GM18526 (cell line): ENCODE results near the gene ACOT7.

Experiments
- POLR2A ChIP-seq: IDR thresholded peaks from 3 replicates; pipeline ENCODE4 v1.6.1; 2011; ENCODE audit not compliant: insufficient read length; ENCODE audit errors: extremely low read depth

The ACOT7 gene

DNA sequence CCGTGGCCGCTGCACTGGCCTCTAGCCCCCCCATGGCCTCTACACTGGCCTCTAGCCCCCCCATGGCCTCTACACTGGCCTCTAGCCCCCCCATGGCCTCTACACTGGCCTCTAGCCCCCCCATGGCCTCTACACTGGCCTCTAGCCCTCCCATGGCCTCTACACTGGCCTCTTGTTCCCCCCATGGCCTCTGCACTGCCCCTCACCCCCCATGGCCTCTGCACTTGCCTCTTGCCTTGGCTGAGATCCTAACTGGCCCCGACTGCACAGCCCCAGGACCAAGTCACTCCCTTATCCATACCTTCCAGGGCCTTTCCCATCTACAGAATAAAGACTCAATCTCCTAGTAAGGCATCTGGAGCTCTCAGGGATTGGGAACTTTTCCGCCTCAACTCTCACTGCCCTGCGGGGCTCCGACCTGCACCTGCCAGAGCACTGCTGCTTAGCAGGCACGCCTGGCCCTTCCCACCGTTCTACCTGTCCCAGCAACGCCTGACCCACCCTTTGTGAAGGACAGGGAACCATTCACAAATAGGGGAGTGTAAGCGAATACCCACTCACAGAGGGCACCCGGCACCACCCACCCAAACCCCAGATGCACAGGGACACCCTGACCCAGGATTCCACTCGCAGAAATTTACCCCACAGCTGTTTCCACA lies 38.8 kb downstream of the ACOT7 start:
- TF ChIP-seq POLR2A = no peak

DNA sequence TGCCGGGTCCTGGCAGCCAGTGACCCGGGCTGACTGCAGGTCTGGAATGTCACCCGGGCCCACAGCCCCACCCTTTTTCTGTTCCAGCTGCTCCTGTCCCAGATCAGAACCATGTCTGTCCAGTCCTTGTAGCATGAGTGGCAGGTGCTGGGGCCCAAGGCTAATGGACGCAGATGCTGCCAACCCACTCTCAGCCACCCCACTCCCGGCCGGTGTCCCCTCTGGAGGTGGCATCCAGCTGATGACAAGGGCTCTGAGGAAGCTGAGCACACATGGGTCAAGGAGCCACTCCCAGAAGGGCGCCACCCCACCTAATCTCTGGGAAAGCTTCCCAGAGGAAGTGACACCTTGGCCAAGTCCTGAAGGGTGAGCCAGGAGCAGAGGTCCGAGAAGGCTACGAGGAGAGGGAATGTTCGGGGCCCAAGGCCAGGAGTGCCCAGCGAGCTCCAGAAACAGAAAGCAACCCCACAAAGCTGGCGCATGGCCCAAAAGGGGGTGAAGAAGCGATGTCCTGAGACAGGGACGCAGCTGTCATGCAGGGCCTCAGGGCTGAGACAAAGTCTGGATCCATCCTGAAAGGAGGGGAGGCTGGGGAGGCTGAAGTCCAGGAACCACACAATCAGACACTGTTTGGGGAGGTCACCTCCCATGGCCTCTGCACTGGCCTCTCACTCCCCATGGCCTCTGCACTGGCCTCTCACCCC lies 39.5 kb downstream of the ACOT7 start:
- TF ChIP-seq POLR2A = no peak

DNA sequence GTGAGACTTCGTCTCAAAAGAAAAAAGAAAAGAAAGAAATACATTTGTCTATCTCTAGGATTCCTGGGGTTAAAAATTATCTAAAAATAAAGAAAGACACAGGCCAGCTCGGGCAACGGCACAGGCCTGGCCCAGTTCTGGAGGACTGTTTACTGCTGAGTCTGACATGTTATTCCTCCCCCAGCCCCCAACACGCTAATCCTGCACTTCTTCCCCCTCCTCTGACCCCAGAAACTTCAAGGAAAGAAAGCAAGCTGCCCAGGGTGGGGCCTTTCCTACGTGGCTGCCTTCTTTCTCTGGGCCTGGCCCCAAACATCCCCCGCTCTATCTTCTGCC lies 40.0 kb downstream of the ACOT7 start:
- no peak for TF ChIP-seq POLR2A

DNA sequence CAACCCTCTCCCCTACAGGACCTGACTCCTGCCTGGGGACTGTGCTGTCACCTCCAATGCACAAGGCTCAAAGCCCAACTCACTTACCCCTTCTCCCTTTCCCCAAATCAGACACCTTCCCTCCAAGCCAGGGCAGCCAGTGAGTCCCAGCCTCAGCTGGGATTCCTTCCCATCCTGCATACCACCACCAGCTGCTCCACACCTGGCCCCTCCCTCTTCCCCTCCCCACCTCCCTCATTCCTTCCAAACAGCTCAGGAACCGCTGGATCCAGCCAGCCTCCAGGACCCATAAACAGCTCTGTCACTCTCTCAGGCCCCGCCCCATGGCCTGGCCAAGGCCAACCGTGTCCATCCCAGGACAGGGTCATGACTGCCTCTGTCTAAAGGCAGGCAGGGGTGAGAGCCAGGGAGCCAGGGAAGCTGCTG lies 41.4 kb downstream of the ACOT7 start:
- no peak for TF ChIP-seq POLR2A

DNA sequence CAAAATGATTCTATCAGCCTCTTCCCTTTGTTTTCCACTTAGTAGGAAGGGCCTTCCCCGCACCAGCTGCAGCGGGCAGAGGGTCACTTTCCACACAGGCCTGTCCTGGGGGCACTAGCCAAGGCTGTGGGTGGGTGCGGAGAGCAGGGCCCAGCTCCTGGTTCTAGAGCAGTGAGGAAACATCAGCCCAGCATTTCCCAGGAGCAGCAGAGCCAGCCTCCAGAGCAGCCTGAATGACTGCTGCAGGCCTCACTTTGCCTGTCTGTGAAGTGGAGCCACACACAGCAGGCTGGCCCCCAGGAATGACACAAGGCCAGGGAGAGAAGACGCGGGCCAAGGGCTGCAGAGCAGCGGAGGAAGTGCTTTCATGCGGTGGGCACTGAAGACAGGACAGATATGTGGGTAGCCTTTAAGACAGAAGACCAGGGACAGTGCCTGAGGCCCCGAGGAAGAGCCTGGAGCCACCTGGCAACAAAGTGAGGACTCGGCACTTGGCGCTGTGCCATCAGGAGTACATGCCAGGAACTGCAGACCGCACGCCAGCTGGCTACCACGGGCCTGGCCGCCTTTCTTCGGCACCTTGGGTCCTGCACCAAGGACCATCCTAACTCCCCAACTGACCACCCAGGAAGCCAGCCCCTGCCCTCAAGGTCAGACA lies 42.0 kb downstream of the ACOT7 start:
- TF ChIP-seq POLR2A = no peak

DNA sequence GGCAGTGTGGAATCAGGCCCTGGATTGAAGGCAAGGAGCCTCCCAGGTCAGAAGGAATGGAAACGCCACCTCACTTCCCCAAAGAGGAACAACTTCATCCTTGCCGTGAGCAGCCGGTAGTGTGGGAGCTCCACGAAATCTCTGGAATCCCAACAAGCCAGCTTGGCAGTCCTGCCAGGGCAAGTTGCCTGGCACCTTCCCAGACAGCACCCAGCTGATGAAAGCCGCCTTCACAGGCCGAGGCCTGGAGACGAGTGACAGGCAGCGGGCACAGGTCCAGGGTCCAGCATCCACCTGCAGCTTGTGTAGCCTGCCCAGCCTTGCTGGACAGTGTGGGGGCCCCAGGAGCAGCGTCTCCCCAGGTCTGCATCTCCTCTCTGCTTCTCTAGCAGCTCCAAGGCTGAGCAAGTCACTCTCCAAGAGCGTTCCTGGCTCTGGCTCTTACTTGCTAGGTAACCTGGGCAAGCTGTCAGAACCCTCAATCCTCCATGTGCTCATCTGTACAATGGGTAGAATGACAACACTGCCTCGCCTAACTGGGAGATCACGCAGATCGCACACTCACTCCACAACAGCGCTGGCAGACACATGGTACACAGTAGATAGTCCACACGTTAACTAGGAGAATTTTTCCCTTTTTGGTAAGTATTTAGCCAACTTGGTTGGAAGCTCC lies 43.0 kb downstream of the ACOT7 start:
- no peak for TF ChIP-seq POLR2A

DNA sequence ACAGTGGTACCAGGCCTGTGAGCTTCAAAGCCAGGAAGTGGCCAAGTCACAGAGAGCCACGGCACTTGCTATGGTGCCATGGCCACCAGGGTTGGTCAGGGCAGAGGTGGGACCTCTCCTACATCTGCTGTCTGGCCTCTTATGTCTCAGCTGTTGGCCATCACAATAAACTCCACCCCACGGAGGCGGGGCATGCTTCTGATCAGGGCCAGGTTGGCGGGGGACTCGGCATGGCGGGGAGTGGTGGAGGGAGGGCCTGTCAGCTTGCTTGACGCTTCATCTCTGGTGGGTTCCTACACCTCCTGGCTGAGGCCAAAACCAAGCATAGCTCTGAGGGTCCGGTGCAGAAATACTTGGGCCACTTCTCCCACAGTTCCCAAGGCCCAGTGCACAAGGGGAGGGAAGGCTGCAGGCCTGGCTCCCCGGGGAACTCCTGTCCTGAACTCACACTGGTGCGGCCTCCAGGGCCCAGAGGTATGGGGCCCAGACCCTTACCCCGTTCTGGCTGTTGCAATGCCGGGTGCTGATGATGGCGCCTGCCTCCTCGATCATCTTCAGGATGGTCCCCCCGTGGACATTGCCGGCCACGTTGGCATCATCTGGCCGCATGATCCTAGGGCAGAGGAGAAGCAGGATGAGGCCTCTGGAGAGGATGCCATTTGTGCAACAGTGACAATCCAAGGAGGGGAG lies 44.2 kb downstream of the ACOT7 start:
- TF ChIP-seq POLR2A = no peak

DNA sequence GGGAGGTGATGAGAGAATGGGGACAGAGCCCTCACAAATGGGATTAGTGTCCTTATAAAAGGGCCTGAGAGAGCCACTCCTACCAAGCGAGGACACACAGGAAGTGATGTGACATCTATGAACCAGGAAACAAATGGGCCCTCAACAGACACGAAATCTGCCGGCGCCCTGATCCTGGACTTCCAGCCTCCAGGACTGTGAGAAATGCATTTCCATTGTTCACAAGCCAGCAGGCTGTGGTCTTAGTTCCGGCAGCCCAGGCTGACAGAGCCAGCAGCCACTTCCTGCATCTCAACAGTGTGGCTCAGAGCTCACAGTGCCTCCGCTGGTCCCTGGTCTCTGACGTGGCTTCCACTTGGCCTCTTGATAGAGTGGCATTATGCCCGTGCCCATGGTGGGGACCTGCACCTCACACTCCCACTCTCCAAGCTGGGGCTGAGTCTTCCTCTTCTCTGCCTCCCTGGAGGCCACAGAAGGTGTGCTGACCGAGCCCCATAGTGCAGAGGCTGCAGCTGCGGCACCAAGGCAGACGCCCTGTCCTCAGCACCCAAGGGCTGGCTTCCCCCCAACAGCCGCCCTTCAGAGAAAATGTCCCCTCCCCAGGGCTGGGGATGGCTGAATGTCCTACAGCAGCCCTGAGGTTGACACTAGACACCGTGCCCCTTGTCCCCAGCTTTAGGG lies 44.9 kb downstream of the ACOT7 start:
- no peak for TF ChIP-seq POLR2A

DNA sequence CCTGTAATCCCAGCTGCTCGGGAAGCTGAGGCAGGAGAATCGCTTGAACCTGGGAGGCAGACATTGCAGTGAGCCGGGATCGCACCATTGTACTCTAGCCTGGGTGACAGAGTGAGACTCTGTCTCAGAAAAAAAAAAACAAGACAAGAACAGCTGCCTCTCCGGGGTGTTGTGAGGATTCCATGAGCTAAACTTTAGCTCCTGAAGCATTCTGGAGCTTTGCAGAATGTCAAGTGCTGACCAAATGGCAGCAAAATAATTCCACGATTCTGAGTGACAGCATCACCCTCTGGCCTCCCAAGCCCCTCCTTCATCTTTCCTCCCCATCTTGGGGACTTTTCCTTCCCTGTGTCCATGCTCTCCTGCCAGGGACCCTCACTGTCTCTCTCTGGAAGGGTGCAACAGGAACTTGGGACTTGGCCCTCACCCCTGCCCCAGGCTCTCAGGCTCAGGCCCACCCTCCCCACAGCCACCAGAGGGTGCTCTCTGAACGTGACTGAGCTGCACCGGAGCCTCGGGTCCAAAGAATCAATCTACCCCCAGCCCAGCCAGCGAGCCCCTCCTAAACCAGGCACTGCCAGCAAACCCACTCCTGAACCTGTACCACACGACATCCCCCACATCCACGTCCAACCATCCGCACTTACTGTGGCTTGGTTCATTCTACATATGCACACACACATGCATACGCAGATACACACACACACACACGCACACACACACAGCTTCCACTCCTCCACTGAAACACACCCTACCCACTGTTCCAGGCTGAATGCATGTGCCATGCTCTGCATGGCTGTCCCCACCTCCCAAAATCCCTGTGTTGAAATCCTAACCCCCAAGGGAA lies 45.7 kb downstream of the ACOT7 start:
- TF ChIP-seq POLR2A = no peak

DNA sequence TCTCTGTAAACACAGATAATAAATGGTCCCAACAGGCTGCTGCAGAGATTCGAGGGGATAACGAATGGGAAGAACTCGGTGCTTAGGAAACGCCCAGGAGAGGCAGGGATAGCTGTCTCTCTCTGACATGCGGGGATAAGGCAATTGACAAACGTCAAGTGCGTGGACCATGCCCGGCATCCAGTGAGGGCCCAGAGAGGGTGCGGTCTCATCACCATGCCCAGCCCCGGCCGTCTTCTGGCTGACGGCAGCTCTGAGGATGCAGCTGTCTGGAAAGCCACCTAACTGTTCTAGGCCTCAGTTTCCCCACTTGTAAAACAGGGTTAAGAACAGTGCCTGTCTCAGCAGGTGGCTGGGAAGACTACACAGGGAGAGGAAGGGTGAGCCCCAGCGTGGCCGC lies 48.1 kb downstream of the ACOT7 start:
- no peak for TF ChIP-seq POLR2A

DNA sequence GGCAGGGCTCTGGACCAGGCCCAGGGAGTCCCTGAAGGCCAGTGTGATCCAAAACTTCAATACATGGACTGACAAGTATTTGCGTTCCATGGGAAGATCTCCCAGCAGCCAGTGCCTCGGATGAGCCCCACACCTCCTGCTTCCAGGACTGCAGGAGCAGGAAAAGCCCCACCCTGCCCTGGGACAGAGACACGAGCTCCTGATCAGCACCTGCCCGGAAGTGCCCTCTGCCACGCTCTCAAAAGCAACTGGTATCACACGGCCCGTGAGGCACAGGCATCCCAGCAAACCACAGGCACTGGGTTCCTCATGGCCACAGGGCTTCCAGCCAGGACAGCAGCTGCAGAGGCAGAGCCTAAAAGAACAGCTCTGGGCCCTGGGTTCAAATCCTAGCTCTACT lies 48.6 kb downstream of the ACOT7 start:
- TF ChIP-seq POLR2A = no peak

DNA sequence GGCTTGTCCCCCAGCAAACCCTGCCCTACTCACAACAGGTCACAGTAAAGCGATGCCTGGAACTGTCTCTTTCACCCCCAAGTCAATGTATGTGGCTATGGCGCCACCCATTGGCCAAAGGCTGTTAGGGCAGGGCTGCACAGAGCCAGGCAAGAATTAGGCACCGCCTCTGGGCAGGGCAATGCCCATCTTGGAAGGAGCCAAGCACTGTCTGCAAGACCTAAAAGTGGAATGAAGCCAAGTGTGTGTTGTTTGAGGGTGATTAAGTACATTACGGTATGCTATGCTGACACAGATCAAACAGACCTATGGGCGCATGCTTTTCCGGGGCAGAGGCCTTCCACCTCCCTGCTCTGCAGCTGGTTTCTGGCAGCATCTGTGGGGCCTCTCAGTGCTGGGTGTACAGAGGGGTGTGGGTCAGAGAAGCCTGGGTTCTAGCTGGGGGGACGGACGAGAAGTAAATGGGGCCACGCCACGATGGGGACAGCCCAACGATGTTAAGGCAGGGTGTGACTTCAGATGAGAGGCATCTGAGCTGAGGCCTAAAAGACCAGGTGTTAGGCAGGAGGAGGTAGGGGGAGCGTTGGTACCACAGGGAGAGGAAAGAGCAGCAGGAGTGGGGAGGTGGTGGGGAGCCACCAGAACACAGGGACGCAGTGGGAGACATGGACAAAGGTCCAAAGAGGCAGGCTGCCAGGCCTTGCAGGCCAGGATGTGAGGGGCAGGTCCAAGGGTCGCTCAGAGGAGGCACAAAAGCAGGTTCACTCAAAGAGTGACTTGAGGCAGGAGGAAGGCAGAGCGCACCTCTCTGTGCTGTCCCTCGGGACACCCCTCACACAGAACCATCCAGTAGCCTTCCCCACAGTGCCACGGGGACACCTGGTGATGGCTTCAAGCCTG lies 49.8 kb downstream of the ACOT7 start:
- no peak for TF ChIP-seq POLR2A

DNA sequence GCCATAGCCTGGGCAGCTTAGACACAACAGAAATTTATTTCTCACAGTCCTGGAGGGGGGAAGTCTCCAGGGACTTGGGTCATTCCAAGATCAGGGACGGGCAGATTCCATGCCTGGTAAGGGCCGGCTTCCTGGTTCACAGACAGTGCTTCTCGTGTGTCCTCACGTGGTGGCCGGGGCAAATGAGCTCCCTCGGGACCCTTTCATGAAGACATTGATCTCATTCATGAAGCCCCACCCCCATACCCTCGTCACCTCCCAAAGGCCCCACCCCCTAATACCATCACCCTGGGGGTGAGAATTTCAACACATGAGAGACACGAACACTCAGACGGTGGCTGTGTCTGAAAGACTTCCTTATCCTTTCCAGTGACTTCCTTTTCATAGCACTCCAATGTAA lies 51.5 kb downstream of the ACOT7 start:
- no peak for TF ChIP-seq POLR2A
